Mesothelial cell of epicardium (in vitro differentiated cells): ENCODE data around the gene ALG1. TPM values are rescaled to one million over a fixed set of nuclear protein-coding genes. Genes with fewer than 3 reads are reported as not detected.

Experiments
- DNase-seq, 2 experiments: peaks; one replicate each; pipeline ENCODE4 v3.0.0; 2021; ENCODE audit warnings: low spot score in 2 of 2; ENCODE audit not compliant: unreplicated experiment in 2 of 2
- H3K27ac Mint-ChIP-seq: 2 replicates; pipeline ENCODE4 v1.8.0; 2021; ENCODE audit warnings: mixed read lengths
- H3K27me3 Mint-ChIP-seq: 2 replicates; pipeline ENCODE4 v1.8.0; 2021; ENCODE audit warnings: low read depth, mixed read lengths
- H3K36me3 Mint-ChIP-seq: 2 replicates; pipeline ENCODE4 v1.8.0; 2021; ENCODE audit warnings: mixed read lengths
- H3K4me1 Mint-ChIP-seq: 2 replicates; pipeline ENCODE4 v1.8.0; 2021; ENCODE audit warnings: mixed read lengths
- H3K4me3 Mint-ChIP-seq: 2 replicates; pipeline ENCODE4 v1.8.0; 2021; ENCODE audit warnings: mild to moderate bottlenecking, moderate library complexity, mixed read lengths
- H3K9me3 Mint-ChIP-seq: 2 replicates; pipeline ENCODE4 v1.8.0; 2021; ENCODE audit warnings: mixed read lengths
- total RNA-seq: library from RNA; stranded (reverse); gene quantifications from 3 replicates; pipeline ENCODE4 v1.2.1, GENCODE V29; 2021
- TF ChIP-seq, protein P1 (sequence below): fragments of 200-600 bp; sonication (generic); IDR thresholded peaks from one replicate; pipeline ENCODE4 v1.5.0; 2021; ENCODE audit warnings: antibody characterized with exemption; ENCODE audit not compliant: unreplicated experiment

The ALG1 gene
- total RNA-seq, 1 donor from 2014 or later: 21.3 TPM

DNA sequence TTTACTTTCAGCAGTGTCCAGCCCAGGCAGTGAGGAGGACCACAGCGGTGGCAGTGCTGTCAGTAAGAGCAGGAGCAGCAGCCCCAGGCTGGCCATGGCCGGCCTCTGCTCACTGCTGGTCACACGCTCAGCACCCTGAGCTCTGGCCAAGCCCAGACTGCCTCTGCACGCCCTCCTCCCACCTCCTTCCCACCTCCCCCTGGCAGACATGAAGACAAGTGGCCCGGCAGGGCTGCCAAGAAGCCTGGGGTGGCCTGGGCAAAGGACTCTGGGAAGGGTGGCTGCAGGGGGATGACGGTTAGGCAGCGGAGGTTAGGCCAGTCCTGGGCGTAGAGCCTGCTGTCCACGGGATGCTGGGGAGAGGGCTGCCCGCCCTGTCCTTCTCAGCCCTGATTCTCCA, 5.8 kb upstream of the ALG1 start, which contains the start of gene C16orf89:
Gene C16orf89, minus strand, starts transcription at position 144 of the 400 bp plus-strand sequence. Its CDS starts 48 bp downstream, at position 96.
- no peaks in the 10 kb centered on the region for H3K36me3 Mint-ChIP-seq
- no peak within 1 kb of the TSS for H3K4me3 Mint-ChIP-seq
- no peak for DNase-seq
- no peaks in the 10 kb centered on the region for H3K4me1 Mint-ChIP-seq
- peaks cover 36% of the 10 kb centered on the region for H3K27me3 Mint-ChIP-seq
- TF ChIP-seq, protein P1, sequence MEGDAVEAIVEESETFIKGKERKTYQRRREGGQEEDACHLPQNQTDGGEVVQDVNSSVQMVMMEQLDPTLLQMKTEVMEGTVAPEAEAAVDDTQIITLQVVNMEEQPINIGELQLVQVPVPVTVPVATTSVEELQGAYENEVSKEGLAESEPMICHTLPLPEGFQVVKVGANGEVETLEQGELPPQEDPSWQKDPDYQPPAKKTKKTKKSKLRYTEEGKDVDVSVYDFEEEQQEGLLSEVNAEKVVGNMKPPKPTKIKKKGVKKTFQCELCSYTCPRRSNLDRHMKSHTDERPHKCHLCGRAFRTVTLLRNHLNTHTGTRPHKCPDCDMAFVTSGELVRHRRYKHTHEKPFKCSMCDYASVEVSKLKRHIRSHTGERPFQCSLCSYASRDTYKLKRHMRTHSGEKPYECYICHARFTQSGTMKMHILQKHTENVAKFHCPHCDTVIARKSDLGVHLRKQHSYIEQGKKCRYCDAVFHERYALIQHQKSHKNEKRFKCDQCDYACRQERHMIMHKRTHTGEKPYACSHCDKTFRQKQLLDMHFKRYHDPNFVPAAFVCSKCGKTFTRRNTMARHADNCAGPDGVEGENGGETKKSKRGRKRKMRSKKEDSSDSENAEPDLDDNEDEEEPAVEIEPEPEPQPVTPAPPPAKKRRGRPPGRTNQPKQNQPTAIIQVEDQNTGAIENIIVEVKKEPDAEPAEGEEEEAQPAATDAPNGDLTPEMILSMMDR: no peak
- H3K9me3 Mint-ChIP-seq: no peaks in the 10 kb centered on the region
- no peak within 1 kb of the TSS for H3K27ac Mint-ChIP-seq

DNA sequence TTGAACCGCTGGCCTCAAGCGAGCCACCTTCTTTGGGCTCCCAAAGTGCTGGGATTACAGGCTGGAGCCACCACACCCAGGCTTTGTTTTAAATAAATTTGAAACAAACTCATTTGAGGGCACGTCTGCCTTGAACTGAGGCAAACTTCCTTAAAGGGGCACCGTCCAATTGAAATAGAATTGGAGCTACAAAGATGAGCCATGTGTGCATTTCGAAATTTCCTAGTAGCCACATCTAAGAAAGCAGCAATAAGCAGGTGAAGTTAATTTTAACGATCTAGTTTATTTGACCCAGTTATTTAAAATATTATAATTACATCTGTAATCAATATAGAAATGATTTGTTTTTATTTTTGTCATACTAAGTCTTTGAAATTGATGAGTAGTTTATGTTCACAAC, 5.1 kb upstream of the ALG1 start:
- Mint-ChIP-seq H3K27me3 (peaks cover 35% of the 10 kb centered on the region), H3K27ac (no peak overlapping the region), H3K4me1 (no peaks in the 10 kb centered on the region), H3K36me3 (no peaks in the 10 kb centered on the region), H3K9me3 (no peaks in the 10 kb centered on the region), H3K4me3 (no peak overlapping the region)
- DNase-seq: no peak
- TF ChIP-seq, protein P1: no peak

DNA sequence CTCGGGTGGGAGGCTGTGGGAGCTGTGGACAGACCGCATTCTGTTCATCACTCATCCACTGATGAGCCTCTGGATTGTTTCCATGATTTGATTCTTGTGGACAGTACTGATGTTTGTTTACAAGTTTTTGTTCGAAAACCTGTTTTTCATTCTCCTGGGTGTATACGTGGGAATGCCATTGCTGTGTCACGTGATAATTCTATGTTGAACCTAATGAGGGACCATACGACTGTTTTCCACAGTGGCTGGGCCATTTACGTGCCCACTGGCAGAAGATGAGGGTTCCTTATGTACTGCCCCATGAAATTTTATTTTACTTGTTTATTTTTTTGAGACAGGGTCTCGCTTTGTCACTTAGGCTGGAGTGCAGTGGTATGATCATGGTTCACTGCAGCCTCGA, 2.6 kb upstream of the ALG1 start:
- peaks cover 2% of the 10 kb centered on the region for H3K36me3 Mint-ChIP-seq
- no peak overlapping the region for H3K27ac Mint-ChIP-seq
- H3K27me3 Mint-ChIP-seq: peaks cover 18% of the 10 kb centered on the region
- no peaks in the 10 kb centered on the region for H3K9me3 Mint-ChIP-seq
- no peak overlapping the region for H3K4me3 Mint-ChIP-seq
- H3K4me1 Mint-ChIP-seq: peaks cover 17% of the 10 kb centered on the region
- TF ChIP-seq, protein P1: no peak
- no peak for DNase-seq

DNA sequence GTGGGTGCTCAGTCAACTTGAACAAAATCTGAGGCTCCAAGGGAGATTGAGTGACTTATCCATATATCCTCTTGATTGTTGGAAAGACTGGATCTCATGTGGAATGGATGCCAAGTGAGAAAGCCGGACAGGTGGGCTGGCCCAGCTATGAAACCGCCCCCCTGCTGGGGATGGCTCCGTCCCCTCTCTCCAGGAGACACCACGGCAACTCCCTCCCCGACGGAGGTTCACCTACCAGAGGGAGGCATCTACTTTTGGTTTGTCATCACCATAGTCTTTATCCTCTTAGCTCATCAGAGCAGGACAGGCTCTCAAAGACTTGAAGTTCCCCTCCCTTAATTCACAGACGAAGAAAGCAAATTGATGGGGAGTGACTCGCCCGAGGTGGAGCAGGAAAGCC, 1.8 kb upstream of the ALG1 start:
- peaks cover 17% of the 10 kb centered on the region for H3K4me1 Mint-ChIP-seq
- H3K9me3 Mint-ChIP-seq: no peaks in the 10 kb centered on the region
- no peak overlapping the region for H3K4me3 Mint-ChIP-seq
- H3K27me3 Mint-ChIP-seq: peaks cover 14% of the 10 kb centered on the region
- DNase-seq: no peak
- TF ChIP-seq, protein P1: no peak
- no peak overlapping the region for H3K27ac Mint-ChIP-seq
- peaks cover 4% of the 10 kb centered on the region for H3K36me3 Mint-ChIP-seq

DNA sequence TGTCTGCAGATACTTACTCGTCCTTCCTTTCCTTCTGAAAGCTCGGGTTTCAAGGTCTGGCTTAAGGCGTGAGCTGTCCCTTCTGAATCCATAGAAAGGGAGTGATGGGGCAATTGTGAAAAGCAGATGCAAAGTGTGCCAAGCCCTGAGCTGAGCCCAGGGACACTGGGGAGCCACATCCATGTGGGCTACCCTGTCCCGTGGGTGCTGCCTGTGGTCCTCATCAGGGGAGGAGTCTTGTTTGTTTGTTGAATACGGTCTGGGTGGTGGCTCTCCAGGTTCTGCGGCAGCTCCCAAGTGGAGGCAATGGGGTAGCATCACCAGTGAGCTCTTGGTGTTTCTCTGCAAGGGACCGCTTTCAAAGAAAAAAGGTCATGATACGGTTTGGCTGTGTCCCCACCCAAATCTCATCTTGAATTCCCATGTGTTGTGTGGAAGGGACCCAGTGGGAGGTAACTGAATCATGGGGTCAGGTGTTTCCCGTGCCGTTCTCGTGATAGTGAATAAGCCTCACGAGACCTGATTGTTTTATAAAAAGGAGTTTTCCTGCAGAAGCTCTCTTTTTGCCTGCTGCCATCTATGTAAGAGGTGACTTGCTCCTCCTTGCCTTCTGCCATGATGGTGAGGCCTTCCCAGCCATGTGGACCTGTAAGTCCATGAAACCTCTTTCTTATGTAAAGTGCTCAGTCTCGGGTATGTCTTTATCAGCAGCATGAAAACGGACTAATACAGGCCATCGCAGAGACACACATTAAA, 1.0 kb upstream of the ALG1 start:
- H3K36me3 Mint-ChIP-seq: peaks cover 7% of the 10 kb centered on the region
- H3K27me3 Mint-ChIP-seq: peaks cover 8% of the 10 kb centered on the region
- H3K4me3 Mint-ChIP-seq: no peak overlapping the region
- no peak overlapping the region for H3K27ac Mint-ChIP-seq
- H3K9me3 Mint-ChIP-seq: no peaks in the 10 kb centered on the region
- peaks cover 17% of the 10 kb centered on the region for H3K4me1 Mint-ChIP-seq
- TF ChIP-seq, protein P1: no peak
- DNase-seq: no peak
